Kidney epithelial cell (primary cell): Measurements from ENCODE around the gene SLC35F6. TPM values are rescaled to one million over a fixed set of nuclear protein-coding genes. Genes with fewer than 3 reads are reported as not detected.
A peak's percentile ranks its signal among the peaks of the same experiment; 100 is the strongest.
"Not testable (repeated sequence)": the region's sequence is repeated elsewhere in the genome, so short reads cannot be mapped to it uniquely, and the experiment has no call there.

Experiments used
- DNase-seq: peaks from one replicate; pipeline ENCODE4 v3.0.0-alpha.2; 2010; ENCODE audit warnings: low read depth
- H3K27me3 ChIP-seq: 2 replicates; pipeline ENCODE4 v1.6.0; 2011; ENCODE audit warnings: low read length; ENCODE audit not compliant: control insufficient read depth, insufficient read depth
- H3K36me3 ChIP-seq: 2 replicates; pipeline ENCODE4 v1.5.1; 2011; ENCODE audit warnings: low read length; ENCODE audit not compliant: control insufficient read depth, insufficient read depth
- H3K4me3 ChIP-seq: 2 replicates; pipeline ENCODE4 v1.5.1; 2011; ENCODE audit warnings: low read depth, mild to moderate bottlenecking, control low read depth, low read length
- total RNA-seq: library from RNA; depleted of rRNA; stranded (reverse); fragments of >200 nt; gene quantifications from 2 replicates; pipeline ENCODE4 v1.2.3, GENCODE V29; 2015
- TF ChIP-seq, protein P1 (sequence below): IDR thresholded peaks from 2 replicates; pipeline ENCODE4 v1.5.1; 2011; ENCODE audit warnings: mild to moderate bottlenecking, moderate library complexity, low read length, control low read depth, inconsistent platforms; ENCODE audit not compliant: insufficient read depth, poor library complexity, severe bottlenecking

Gene SLC35F6
- total RNA-seq, 1 donor from 2014 or later = 80.5 TPM

DNA sequence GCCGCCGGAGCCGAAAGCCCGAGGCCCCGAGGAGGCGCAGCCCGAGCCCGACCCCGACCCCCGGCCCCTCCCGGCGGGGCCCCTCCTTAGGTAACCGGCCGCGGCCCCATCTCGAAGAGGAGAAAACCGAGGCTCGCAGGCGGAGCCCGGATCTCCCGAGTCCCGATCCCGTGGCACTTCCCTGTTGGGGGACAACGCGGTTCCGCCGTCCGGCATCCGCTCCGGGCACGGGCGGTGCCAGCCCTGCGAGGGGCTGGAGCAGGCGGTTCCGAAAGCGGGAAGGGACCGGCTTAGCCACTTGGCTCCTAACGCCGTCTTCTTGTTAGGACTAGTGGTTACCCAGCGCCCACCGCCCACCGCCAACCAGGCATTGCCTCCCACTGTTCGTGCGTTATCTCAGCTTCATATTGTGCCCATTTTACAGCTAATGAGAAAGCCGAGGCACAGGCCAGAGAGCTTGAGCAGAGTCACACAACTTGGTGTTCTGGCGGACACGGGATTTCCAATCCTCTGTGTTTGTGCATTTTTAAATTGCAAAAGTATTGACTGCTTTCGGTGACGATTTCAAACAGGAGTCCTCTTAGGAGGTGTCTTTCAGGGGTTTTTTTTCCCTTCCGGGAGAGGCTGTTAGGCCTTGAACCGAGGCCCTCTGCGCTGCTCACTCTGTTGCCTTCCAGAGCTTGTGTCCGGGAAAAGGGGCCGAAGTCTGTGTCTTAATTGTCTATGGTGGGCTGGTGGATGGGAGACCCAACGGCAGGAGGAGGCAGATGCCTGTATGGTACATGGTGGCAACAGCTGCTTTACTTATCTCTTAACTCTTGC is 22.3 kb downstream of the SLC35F6 start:
- Histone ChIP-seq H3K4me3 (peak overlapping the region; percentile 83), H3K27me3 (no peaks in the 10 kb centered on the region), H3K36me3 (no peaks in the 10 kb centered on the region)
- TF ChIP-seq, protein P1, sequence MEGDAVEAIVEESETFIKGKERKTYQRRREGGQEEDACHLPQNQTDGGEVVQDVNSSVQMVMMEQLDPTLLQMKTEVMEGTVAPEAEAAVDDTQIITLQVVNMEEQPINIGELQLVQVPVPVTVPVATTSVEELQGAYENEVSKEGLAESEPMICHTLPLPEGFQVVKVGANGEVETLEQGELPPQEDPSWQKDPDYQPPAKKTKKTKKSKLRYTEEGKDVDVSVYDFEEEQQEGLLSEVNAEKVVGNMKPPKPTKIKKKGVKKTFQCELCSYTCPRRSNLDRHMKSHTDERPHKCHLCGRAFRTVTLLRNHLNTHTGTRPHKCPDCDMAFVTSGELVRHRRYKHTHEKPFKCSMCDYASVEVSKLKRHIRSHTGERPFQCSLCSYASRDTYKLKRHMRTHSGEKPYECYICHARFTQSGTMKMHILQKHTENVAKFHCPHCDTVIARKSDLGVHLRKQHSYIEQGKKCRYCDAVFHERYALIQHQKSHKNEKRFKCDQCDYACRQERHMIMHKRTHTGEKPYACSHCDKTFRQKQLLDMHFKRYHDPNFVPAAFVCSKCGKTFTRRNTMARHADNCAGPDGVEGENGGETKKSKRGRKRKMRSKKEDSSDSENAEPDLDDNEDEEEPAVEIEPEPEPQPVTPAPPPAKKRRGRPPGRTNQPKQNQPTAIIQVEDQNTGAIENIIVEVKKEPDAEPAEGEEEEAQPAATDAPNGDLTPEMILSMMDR = no peak
- no peak for DNase-seq

GRCh38 chr2:26792720-26793119 is 28.6 kb downstream of the SLC35F6 start:
- H3K27me3 ChIP-seq = no peaks in the 10 kb centered on the region
- H3K36me3 ChIP-seq = no peaks in the 10 kb centered on the region
- TF ChIP-seq, protein P1 = no peak
- H3K4me3 ChIP-seq = no peak overlapping the region
- no peak for DNase-seq

DNA sequence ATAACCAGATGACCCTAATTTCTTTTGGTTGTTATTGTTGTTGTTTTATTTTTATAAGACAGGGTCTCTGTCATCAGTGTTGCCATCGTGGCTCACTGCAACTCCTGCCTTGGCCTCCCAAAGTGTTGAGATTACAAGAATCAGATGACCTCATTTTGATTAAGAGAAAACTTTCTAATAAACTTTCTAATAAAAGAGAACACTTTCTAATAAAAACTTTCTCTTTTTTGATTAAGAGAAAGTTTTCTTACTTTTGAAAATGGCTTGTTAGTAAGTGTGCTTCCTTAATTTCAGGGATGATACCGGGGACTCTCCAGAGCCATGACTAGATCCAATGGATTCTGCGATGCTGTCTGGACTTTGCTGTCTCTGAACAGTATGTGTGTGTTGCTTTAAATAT is 29.4 kb downstream of the SLC35F6 start:
- DNase-seq = no peak
- no peaks in the 10 kb centered on the region for H3K36me3 ChIP-seq
- no peaks in the 10 kb centered on the region for H3K27me3 ChIP-seq
- no peak overlapping the region for H3K4me3 ChIP-seq
- TF ChIP-seq, protein P1 = no peak

DNA sequence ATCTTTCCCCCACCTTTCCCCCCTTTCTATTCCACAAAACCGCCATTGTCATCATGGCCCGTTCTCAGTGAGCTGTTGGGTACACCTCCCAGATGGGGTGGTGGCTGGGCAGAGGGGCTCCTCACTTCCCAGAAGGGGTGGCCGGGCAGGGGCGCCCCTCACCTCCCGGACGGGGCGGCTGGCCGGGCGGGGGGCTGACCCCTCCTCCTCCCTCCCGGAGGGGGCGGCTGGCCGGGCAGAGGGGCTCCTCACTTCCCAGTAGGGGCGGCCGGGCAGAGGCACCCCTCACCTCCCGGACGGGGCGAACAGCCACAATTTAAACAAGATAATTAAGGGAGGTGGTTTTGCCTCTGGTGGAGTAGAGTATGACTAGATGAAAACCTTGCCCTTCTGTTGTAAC is 31.1 kb downstream of the SLC35F6 start:
- DNase-seq, H3K4me3 ChIP-seq, H3K27me3 ChIP-seq, H3K36me3 ChIP-seq: not testable (repeated sequence)

DNA sequence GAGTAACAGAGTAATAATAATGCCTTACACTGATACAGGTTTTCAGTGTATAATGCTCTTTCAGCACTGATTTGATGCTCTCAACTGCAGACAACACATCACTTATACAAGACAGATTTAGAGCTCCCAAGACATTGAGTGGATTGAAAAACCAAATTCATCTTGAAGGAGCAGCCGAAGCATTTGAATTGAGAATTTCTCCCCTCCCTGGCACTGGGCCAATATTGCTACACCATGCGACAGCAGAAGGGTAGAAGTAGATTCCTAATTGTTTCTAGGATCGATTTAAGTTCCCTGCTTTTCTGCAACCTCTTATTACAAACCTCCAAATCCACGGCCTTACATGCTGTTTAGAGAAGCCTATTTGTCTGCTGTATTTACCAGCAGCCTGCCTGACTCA is 37.2 kb downstream of the SLC35F6 start:
- H3K36me3 ChIP-seq = no peaks in the 10 kb centered on the region
- no peak for DNase-seq
- TF ChIP-seq, protein P1 = no peak
- no peak overlapping the region for H3K4me3 ChIP-seq
- no peaks in the 10 kb centered on the region for H3K27me3 ChIP-seq

DNA sequence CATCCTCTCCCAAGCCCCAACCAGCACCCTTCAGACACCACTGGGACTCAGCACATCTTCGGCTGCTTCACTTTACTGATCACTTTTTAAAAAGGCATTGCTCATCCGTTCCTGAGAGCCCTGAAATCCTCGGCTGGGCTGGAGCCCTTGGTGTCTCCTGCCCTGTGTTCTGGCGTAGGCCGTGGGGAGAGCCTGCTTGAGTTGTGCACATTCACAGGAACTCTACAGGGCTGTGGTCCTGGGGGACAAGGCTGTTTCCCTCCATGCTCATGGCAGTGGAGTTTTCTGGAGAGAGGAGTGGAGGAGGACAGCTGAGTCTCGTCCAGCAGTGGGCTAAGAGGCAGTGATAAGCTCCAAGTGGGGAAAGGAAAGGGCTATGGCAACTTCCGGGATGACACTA is 37.7 kb downstream of the SLC35F6 start:
- Histone ChIP-seq H3K36me3 (no peaks in the 10 kb centered on the region), H3K27me3 (no peaks in the 10 kb centered on the region), H3K4me3 (no peak overlapping the region)
- no peak for DNase-seq
- TF ChIP-seq, protein P1 = no peak
